ENCODE measurements around the gene HS3ST3A1. TPM values are rescaled to one million over a fixed set of nuclear protein-coding genes. Genes with fewer than 3 reads are reported as not detected.

HS3ST3A1 gene
- total and polyA plus RNA-seq, 2 of the 4 experiments (the other 2 are of a cell fraction), result 8.8 to 9.0 TPM

DNA sequence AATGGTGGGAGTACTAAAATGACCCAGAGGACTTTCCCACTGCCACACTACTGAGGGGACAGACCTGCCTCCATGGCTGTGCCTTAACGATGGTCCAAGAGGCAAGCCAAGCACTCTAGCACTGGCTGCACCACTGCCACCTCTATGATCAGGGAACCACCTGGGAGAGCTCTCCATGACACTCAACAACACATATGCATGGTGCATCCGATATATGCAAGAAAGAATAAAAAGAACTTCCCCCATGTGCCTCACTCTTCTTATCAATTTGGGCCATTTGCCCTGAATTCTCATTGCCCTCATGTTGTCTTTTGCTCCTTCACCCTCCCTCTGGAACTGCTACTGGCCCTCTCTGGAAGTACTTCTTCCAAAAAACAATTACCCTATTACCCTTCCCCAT lies 99.5 kb downstream of the HS3ST3A1 start:
- dilution Hi-C loops (cut with HindIII; ENCODE audit: low sequenced_read_pairs, unreplicated experiment), result no loop called here
- H3K9ac ChIP-seq (ENCODE audit: low read depth, low read length), result no peak overlapping the region
- no peak overlapping the region for H2AFZ ChIP-seq (replicated peaks; ENCODE audit: low read length, poor library complexity)
- no peak overlapping the region for H3K18ac ChIP-seq (ENCODE audit: low read depth, low read length)
- no peak overlapping the region for H2BK5ac ChIP-seq (ENCODE audit: low read depth, low read length, poor library complexity, severe bottlenecking)
- no TSS peak for BruUV-seq (replicated peaks)
- H2BK15ac ChIP-seq (ENCODE audit: low read depth, low read length), result no peak overlapping the region
- ATAC-seq (ENCODE audit: low read depth), result no peak
- no peak overlapping the region for H3K56ac ChIP-seq (ENCODE audit: extremely low read depth, insufficient read depth, low read length)
- H3K14ac ChIP-seq (replicated peaks; ENCODE audit: low read depth, low read length), result no peak overlapping the region
- no peak overlapping the region for H3K4ac ChIP-seq (ENCODE audit: low read depth, low read length)
- 0 out of 2 replicates have a peak, but pooled peaks cover 5% of the 10 kb centered on the region for H4K20me1 ChIP-seq (ENCODE audit: insufficient read depth, low read length)
- no peak overlapping the region for H2BK20ac ChIP-seq (ENCODE audit: low read depth, low read length)
- no peak overlapping the region for H4K91ac ChIP-seq (ENCODE audit: insufficient read depth, low read depth, low read length)
- no peak overlapping the region for H4K8ac ChIP-seq (ENCODE audit: low read depth in 2 of 2, low read length in 2 of 2)
- peaks cover 3% of the 10 kb centered on the region for H3K9me1 ChIP-seq (ENCODE audit: insufficient read depth, low read length)
- H3K4me3 ChIP-seq (ENCODE audit: insufficient read depth, low read depth, low read length), result no peak overlapping the region
- H4K5ac ChIP-seq (ENCODE audit: low read depth, low read length), result no peak overlapping the region
- H3K36me3 ChIP-seq (ENCODE audit: control insufficient read depth, insufficient read depth, low read length), result no peaks in the 10 kb centered on the region
- in situ Hi-C loops (cut with MboI; ENCODE audit: low sequenced_read_pairs), result no loop called here
- POLR2A ChIA-PET (ENCODE audit: unreplicated experiment), result no interaction called here
- H2BK120ac ChIP-seq (ENCODE audit: low read depth, low read length), result no peak overlapping the region
- H3K27me3 ChIP-seq (ENCODE audit: control insufficient read depth, insufficient read depth, low read length), result no peaks in the 10 kb centered on the region
- H3K4me2 ChIP-seq (ENCODE audit: low read depth, low read length), result no peak overlapping the region
- H3K79me1 ChIP-seq (ENCODE audit: low read depth in 1 of 2, low read length in 2 of 2), result peaks cover 39 to 43% of the 10 kb centered on the region in 2 experiments
- H2AK5ac ChIP-seq (ENCODE audit: low read depth, low read length), result peak overlapping the region; percentile 33; the same call in 1 of the 2 replicates
- intact Hi-C loops (cut with micrococcal nuclease), result no loop called here
- CTCF ChIA-PET, result no interaction called here
- no peak overlapping the region for H2AK9ac ChIP-seq (replicated peaks; ENCODE audit: low read depth, low read length, poor library complexity)
- H3K9me3 ChIP-seq (ENCODE audit: control insufficient read depth, insufficient read depth, low read length), result no peaks in the 10 kb centered on the region
- 0 out of 2 replicates have a peak, but pooled peaks cover 2% of the 10 kb centered on the region for H3K4me1 ChIP-seq (ENCODE audit: control insufficient read depth, insufficient read depth, low read length)
- H3K27ac ChIP-seq (ENCODE audit: insufficient read depth, low read length), result no peak overlapping the region
- H3K23ac ChIP-seq (ENCODE audit: low read depth, low read length), result no peak overlapping the region
- no peak for TF ChIP-seq CHD1 (IDR thresholded peaks at IDR 0.05; ENCODE audit: low read depth, low read length)
- TF ChIP-seq MXI1 (IDR thresholded peaks at IDR 0.05; ENCODE audit: borderline replicate concordance, low read depth, low read length), result no peak
- TF ChIP-seq RFX5 (IDR thresholded peaks at IDR 0.05; ENCODE audit: low read depth, low read length), result no peak
- TF ChIP-seq, protein P1, sequence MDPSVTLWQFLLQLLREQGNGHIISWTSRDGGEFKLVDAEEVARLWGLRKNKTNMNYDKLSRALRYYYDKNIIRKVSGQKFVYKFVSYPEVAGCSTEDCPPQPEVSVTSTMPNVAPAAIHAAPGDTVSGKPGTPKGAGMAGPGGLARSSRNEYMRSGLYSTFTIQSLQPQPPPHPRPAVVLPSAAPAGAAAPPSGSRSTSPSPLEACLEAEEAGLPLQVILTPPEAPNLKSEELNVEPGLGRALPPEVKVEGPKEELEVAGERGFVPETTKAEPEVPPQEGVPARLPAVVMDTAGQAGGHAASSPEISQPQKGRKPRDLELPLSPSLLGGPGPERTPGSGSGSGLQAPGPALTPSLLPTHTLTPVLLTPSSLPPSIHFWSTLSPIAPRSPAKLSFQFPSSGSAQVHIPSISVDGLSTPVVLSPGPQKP (IDR thresholded peaks at IDR 0.05; ENCODE audit: borderline replicate concordance, low read depth, low read length), result no peak
- 100% methylated on average over 1 of the region's 2 CpGs; no CpG with 5 or more reads in 1 of the 2 experiments for WGBS, 2 experiments (ENCODE audit: extremely low coverage in 2 of 2, insufficient read length in 1 of 2)
- no peak for DNase-seq
